Stimulated activated CD4-positive, alpha-beta T cell treated with anti-CD3 and anti-CD28 coated beads, TNF-alpha, amount 100 ng/mL, for 4 hours (primary cell): ENCODE measurements around the gene DMD.
"Not testable (repeated sequence)": the region's sequence is repeated elsewhere in the genome, so short reads cannot be mapped to it uniquely, and the experiment has no call there.

ENCODE experiments used
- DNase-seq, 3 experiments: peaks; one replicate each; pipeline ENCODE4 v3.0.0-alpha.2; 2020; ENCODE audit warnings: low read depth in 3 of 3

DMD gene

GRCh38 chrX:31600823-31601222, 1610.5 kb downstream of the DMD start:
- DNase-seq: no peak

GRCh38 chrX:31593353-31593752, 1618.0 kb downstream of the DMD start:
- no peak for DNase-seq

GRCh38 chrX:31591355-31591754, 1620.0 kb downstream of the DMD start:
- DNase-seq: no peak

- no peak for DNase-seq
Observed at GRCh38 chrX:31590581-31591114, 1620.7 kb downstream of the DMD start.

- DNase-seq: no peak
Observed at GRCh38 chrX:31589503-31589902, 1621.8 kb downstream of the DMD start.

- no peak for DNase-seq
Observed at GRCh38 chrX:31588355-31588754, 1623.0 kb downstream of the DMD start.

- DNase-seq: not testable (repeated sequence)
Observed at GRCh38 chrX:31583892-31584291, 1627.5 kb downstream of the DMD start.

GRCh38 chrX:31580726-31581125, 1630.6 kb downstream of the DMD start:
- no peak for DNase-seq

- no peak for DNase-seq
Observed at GRCh38 chrX:31580227-31580626, 1631.1 kb downstream of the DMD start.

GRCh38 chrX:31572360-31572759, 1639.0 kb downstream of the DMD start:
- DNase-seq: no peak

- no peak for DNase-seq
Observed at GRCh38 chrX:31570658-31571057, 1640.7 kb downstream of the DMD start.

GRCh38 chrX:31563792-31564191, 1647.6 kb downstream of the DMD start:
- no peak for DNase-seq

GRCh38 chrX:31555506-31555905, 1655.8 kb downstream of the DMD start:
- DNase-seq: no peak

GRCh38 chrX:31551913-31552312, 1659.4 kb downstream of the DMD start:
- no peak for DNase-seq

- DNase-seq: no peak
Observed at GRCh38 chrX:31550158-31550557, 1661.2 kb downstream of the DMD start.

- no peak for DNase-seq
Observed at GRCh38 chrX:31547816-31548215, 1663.5 kb downstream of the DMD start.

- no peak for DNase-seq
Observed at GRCh38 chrX:31547416-31547815, 1663.9 kb downstream of the DMD start.

- no peak for DNase-seq
Observed at GRCh38 chrX:31546126-31546525, 1665.2 kb downstream of the DMD start.

- no peak for DNase-seq
Observed at GRCh38 chrX:31545726-31546125, 1665.6 kb downstream of the DMD start.

- no peak for DNase-seq
Observed at GRCh38 chrX:31545191-31545590, 1666.2 kb downstream of the DMD start.

GRCh38 chrX:31543634-31544033, 1667.7 kb downstream of the DMD start:
- DNase-seq: no peak

- DNase-seq: no peak
Observed at GRCh38 chrX:31542566-31542965, 1668.8 kb downstream of the DMD start.

GRCh38 chrX:31540313-31540712, 1671.0 kb downstream of the DMD start:
- DNase-seq: no peak

GRCh38 chrX:31527455-31528126, 1683.8 kb downstream of the DMD start:
- DNase-seq: no peak
